HCT116 (cell line): ENCODE measurements around the gene TMPRSS3. TPM values are rescaled to one million over a fixed set of nuclear protein-coding genes. Genes with fewer than 3 reads are reported as not detected.
A peak's percentile ranks its signal among the peaks of the same experiment; 100 is the strongest.

ENCODE experiments used
- ATAC-seq: fragments of 200-7000 bp; cut with Tn5 transposase; 2 replicates; pipeline ENCODE4 v1.9.1; 2020; ENCODE audit warnings: mild to moderate bottlenecking, moderate library complexity
- BruUV-seq: library from RNA; stranded (reverse); fragments of 400-500 nt; replicated peaks from 2 replicates; lab custom pipeline; 2021; lab: Mats Ljungman, UMichigan
- CTCF ChIA-PET: fragments of 300-600 bp; sonication (Branson Sonifier 250); formaldehyde crosslinking; loops from one replicate; lab custom pipeline; 2021; ENCODE audit warnings: antibody characterized with exemption; lab: Charles Lee
- POLR2A ChIA-PET: fragments of 300-600, 350-600 bp; sonication (Branson Sonifier 250); formaldehyde crosslinking; loops from one replicate; lab custom pipeline; 2021; ENCODE audit warnings: antibody characterized with exemption; lab: Charles Lee
- RAD21 ChIA-PET, 2 experiments: fragments of 300-600 bp; sonication (Branson Sonifier 250); formaldehyde crosslinking; loops; one replicate each; lab custom pipeline; 2023; ENCODE audit warnings: low total read pairs in 2 of 2; ENCODE audit not compliant: uncharacterized antibody in 2 of 2, unreplicated experiment in 2 of 2, low non-redundant PET in 1 of 2; lab: Charles Lee
- DNase-seq: peaks from one replicate; pipeline ENCODE4 v3.0.0-alpha.2; 2010; ENCODE audit warnings: low read depth, low spot score
- H2AFZ ChIP-seq: fragments of 200-600 bp; shearing (Covaris generic), sonication (generic); 2 replicates; pipeline ENCODE4 v1.6.1; 2017; ENCODE audit warnings: low read depth, mixed run types, mixed read lengths, antibody characterized with exemption, low read length; ENCODE audit not compliant: poor library complexity, severe bottlenecking
- H3K27ac ChIP-seq: 2 replicates; pipeline ENCODE4 v1.5.1; 2012; ENCODE audit warnings: low read depth, low read length
- H3K27me3 ChIP-seq: fragments of 200-600 bp; sonication (generic); 2 replicates; pipeline ENCODE4 v1.6.1; 2016; ENCODE audit warnings: mixed run types, low read length, mixed read lengths; ENCODE audit not compliant: insufficient read depth
- H3K36me3 ChIP-seq, 2 experiments: fragments of 200-500 bp in 1 of 2; fragments of 200-600 bp in 1 of 2; sonication (Bioruptor generic) in 1 of 2; sonication (generic) in 1 of 2; 2 replicates each; pipeline versions ENCODE4 v1.5.1 to v1.6.1; 2014 to 2016; ENCODE audit warnings: low read length in 2 of 2, inconsistent platforms in 1 of 2, mixed read lengths in 1 of 2, mixed run types in 1 of 2; ENCODE audit not compliant: insufficient read depth in 2 of 2, control insufficient read depth in 1 of 2
- H3K4me1 ChIP-seq, 2 experiments: fragments of 200-600 bp in 1 of 2; sonication (generic) in 1 of 2; 2 replicates each; pipeline versions ENCODE4 v1.5.1 to v1.6.1; 2012 to 2017; ENCODE audit warnings: low read length in 2 of 2, inconsistent platforms in 1 of 2, mild to moderate bottlenecking in 1 of 2, mixed read lengths in 1 of 2, mixed run types in 1 of 2, moderate library complexity in 1 of 2; ENCODE audit not compliant: insufficient read depth in 2 of 2, control insufficient read depth in 1 of 2
- H3K4me2 ChIP-seq: fragments of 200-600 bp; sonication (generic); 2 replicates; pipeline ENCODE4 v1.6.1; 2017; ENCODE audit warnings: mixed run types, low read length, mixed read lengths
- H3K4me3 ChIP-seq, 2 experiments: fragments of 200-600 bp in 1 of 2; sonication (generic) in 1 of 2; replicated peaks in 1 of 2; 2 replicates each; pipeline ENCODE4 v1.5.1; 2011 to 2016; ENCODE audit warnings: low read length in 2 of 2, control low read depth in 1 of 2, low read depth in 1 of 2, mild to moderate bottlenecking in 1 of 2, mixed read lengths in 1 of 2, mixed run types in 1 of 2
- H3K79me2 ChIP-seq: fragments of 200-600 bp; sonication (generic); 2 replicates; pipeline ENCODE4 v1.6.1; 2017; ENCODE audit warnings: mild to moderate bottlenecking, mixed run types, low read length, moderate library complexity, mixed read lengths; ENCODE audit not compliant: insufficient read depth
- H3K9ac ChIP-seq: fragments of 200-600 bp; sonication (generic); 2 replicates; pipeline ENCODE4 v1.6.1; 2016; ENCODE audit warnings: low read length, mixed read lengths
- H3K9me2 ChIP-seq: fragments of 200-600 bp; sonication (generic), shearing (Covaris generic); 2 replicates; pipeline ENCODE4 v1.6.1; 2017; ENCODE audit warnings: mixed run types, mild to moderate bottlenecking, moderate library complexity; ENCODE audit not compliant: insufficient read depth
- H3K9me3 ChIP-seq, 2 experiments: fragments of 200-500 bp in 1 of 2; fragments of 200-600 bp in 1 of 2; sonication (Bioruptor generic) in 1 of 2; sonication (generic) in 1 of 2; 2 replicates each; pipeline ENCODE4 v1.6.1; 2014 to 2017; ENCODE audit warnings: low read length in 2 of 2, mixed read lengths in 2 of 2, inconsistent platforms in 1 of 2, low read depth in 1 of 2, mild to moderate bottlenecking in 1 of 2, mixed run types in 1 of 2, moderate library complexity in 1 of 2; ENCODE audit not compliant: control insufficient read depth in 1 of 2, insufficient read depth in 1 of 2
- H4K20me1 ChIP-seq: fragments of 200-600 bp; sonication (generic), shearing (Covaris generic); 2 replicates; pipeline ENCODE4 v1.6.1; 2017; ENCODE audit warnings: mixed run types, mild to moderate bottlenecking, moderate library complexity; ENCODE audit not compliant: insufficient read depth
- ATF3 ChIP-seq: IDR thresholded peaks from 2 replicates; pipeline ENCODE4 v1.6.1; 2012
- CBX3 ChIP-seq: IDR thresholded peaks from 2 replicates; pipeline ENCODE4 v1.6.1; 2012; ENCODE audit warnings: low read depth
- CTCF ChIP-seq, 3 experiments: fragments of 200-600 bp in 1 of 3; sonication (generic) in 1 of 3; IDR thresholded peaks in 2 of 3; conservative IDR thresholded peaks in 1 of 3; 2 replicates each; pipeline ENCODE4 v1.5.1; 2012 to 2017; ENCODE audit warnings: low read depth in 2 of 3, low read length in 2 of 3, antibody characterized with exemption in 1 of 3, borderline replicate concordance in 1 of 3, control low read depth in 1 of 3, mild to moderate bottlenecking in 1 of 3, mixed read lengths in 1 of 3, mixed run types in 1 of 3, moderate library complexity in 1 of 3; ENCODE audit not compliant: insufficient read depth in 1 of 3
- ELF1 ChIP-seq: IDR thresholded peaks from 2 replicates; pipeline ENCODE4 v1.6.1; 2012; ENCODE audit warnings: low read depth, borderline replicate concordance
- EZH2 ChIP-seq: fragments of 200-600 bp; sonication (generic); IDR thresholded peaks from 2 replicates; pipeline ENCODE4 v1.6.1; 2017; ENCODE audit warnings: antibody characterized with exemption, mixed run types
- EZH2phosphoT487 ChIP-seq: fragments of 200-600 bp; IDR thresholded peaks from 2 replicates; pipeline ENCODE4 v1.6.1; 2018; ENCODE audit warnings: antibody characterized with exemption, borderline replicate concordance
- JUND ChIP-seq: IDR thresholded peaks from 2 replicates; pipeline ENCODE4 v1.6.1; 2012
- POLR2AphosphoS5 ChIP-seq: IDR thresholded peaks from 2 replicates; pipeline ENCODE4 v1.6.1; 2011; ENCODE audit warnings: mild to moderate bottlenecking, low read depth, low read length, moderate library complexity
- RAD21 ChIP-seq: IDR thresholded peaks from 2 replicates; pipeline ENCODE4 v1.6.1; 2012; ENCODE audit warnings: low read depth, mild to moderate bottlenecking
- TCF7L2 ChIP-seq: IDR thresholded peaks from 2 replicates; pipeline ENCODE4 v1.7.0; 2011; ENCODE audit warnings: borderline replicate concordance, inconsistent platforms; ENCODE audit not compliant: insufficient read depth, insufficient read length; ENCODE audit errors: extremely low read depth
- ZBTB33 ChIP-seq: IDR thresholded peaks from 2 replicates; pipeline ENCODE4 v1.6.1; 2011; ENCODE audit warnings: mild to moderate bottlenecking, low read length, moderate library complexity; ENCODE audit not compliant: insufficient replicate concordance; ENCODE audit errors: extremely low read depth
- ZNF274 ChIP-seq: fragments of 200-500 bp; sonication (Bioruptor generic); IDR thresholded peaks from 2 replicates; pipeline ENCODE4 v1.6.1; 2014; ENCODE audit warnings: mild to moderate bottlenecking, low read depth, low read length, inconsistent platforms
- intact Hi-C: fragments of 100-400 bp; cut with micrococcal nuclease; formaldehyde crosslinking; loops from 2 replicates; pipeline ENCODE4 v1.10.0; 2022
- total RNA-seq: library from RNA; stranded (reverse); gene quantifications from one replicate; pipeline ENCODE4 v1.2.1, GENCODE V29; 2021; ENCODE audit not compliant: unreplicated experiment
- TF ChIP-seq, protein P1 (sequence below): IDR thresholded peaks from 2 replicates; pipeline ENCODE4 v1.6.1; 2012

Gene TMPRSS3
- total RNA-seq, 1 experiment from 2014 or later: not detected

DNA sequence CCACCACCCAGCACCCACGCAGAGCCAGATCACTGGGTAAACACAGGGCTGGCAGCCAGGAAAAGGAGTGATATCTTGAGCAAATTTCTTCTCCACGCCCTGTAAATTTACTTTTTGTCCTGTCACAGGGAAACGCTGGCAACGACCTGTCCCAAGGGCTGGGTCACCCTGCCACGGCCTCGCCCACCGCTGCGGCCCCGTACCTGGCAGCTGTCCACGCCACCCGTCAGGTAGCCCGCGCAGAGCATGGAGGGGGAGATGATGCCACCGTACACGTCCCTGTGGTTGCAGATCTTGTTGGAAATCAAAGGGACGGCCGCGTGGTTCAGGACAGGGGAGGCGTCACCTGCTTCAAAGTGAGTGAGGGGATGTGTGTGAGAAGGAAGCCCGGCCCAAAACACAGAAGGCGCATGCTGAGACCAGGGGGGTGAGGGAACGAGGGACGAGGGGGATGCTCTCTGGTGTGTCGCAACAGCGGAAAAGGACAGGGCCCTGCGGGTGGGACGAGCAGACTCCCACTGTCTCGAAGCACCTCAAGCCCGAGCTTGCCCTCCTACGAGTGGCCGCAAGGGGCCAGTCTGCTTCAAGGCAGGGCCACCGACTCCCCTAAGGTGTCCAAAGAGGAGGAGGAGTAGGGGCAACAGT, 19.4 kb downstream of the TMPRSS3 start:
- Histone ChIP-seq H4K20me1 (no peaks in the 10 kb centered on the region), H3K4me2 (no peak overlapping the region), H3K9me3 (no peaks in the 10 kb centered on the region), H2AFZ (no peak overlapping the region), H3K27me3 (0 out of 2 replicates have a peak, but pooled peaks cover 3% of the 10 kb centered on the region), H3K36me3 (no peaks in the 10 kb centered on the region), H3K4me1 (no peaks in the 10 kb centered on the region), H3K27ac (no peak overlapping the region), H3K79me2 (no peaks in the 10 kb centered on the region), H3K9ac (no peak overlapping the region), H3K4me3 (no peak overlapping the region), H3K9me2 (no peaks in the 10 kb centered on the region)
- POLR2A ChIA-PET: no interaction called here
- CTCF ChIA-PET: no interaction called here
- TF ChIP-seq EZH2phosphoT487: no peak
- no peak for TF ChIP-seq ELF1
- TF ChIP-seq, protein P1, sequence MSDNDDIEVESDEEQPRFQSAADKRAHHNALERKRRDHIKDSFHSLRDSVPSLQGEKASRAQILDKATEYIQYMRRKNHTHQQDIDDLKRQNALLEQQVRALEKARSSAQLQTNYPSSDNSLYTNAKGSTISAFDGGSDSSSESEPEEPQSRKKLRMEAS: no peak
- TF ChIP-seq CTCF (IDR thresholded peaks at IDR 0.05 in 2 of 3, conservative IDR thresholded peaks at IDR 0.05 in 1 of 3; ENCODE audit: borderline replicate concordance in 1 of 3, insufficient read depth in 1 of 3, low read depth in 2 of 3, low read length in 2 of 3): 0 out of 6 replicates have a peak, but pooled peaks of 1 of the 3 experiments have one; percentile 11
- TF ChIP-seq ZNF274: no peak
- TF ChIP-seq RAD21: no peak
- no TSS peak for BruUV-seq
- DNase-seq (no peak), ATAC-seq (no peak)
- intact Hi-C loops: no loop called here
- RAD21 ChIA-PET: no interaction called here

GRCh38 chr21:42375966-42376337, 19.9 kb downstream of the TMPRSS3 start:
- intact Hi-C loops: no loop called here
- H3K27me3 ChIP-seq: 0 out of 2 replicates have a peak, but pooled peaks cover 3% of the 10 kb centered on the region
- H3K27ac ChIP-seq: no peak overlapping the region
- no peaks in the 10 kb centered on the region for H3K9me3 ChIP-seq
- no peak overlapping the region for H3K9ac ChIP-seq
- ChIA-PET RAD21 (no interaction called here), CTCF (no interaction called here), POLR2A (no interaction called here)
- no peak overlapping the region for H3K4me3 ChIP-seq
- no peaks in the 10 kb centered on the region for H3K9me2 ChIP-seq
- H2AFZ ChIP-seq: no peak overlapping the region
- H3K4me2 ChIP-seq: no peak overlapping the region
- ATAC-seq (no peak), DNase-seq (no peak)
- no TSS peak for BruUV-seq
- no peaks in the 10 kb centered on the region for H3K79me2 ChIP-seq
- H3K4me1 ChIP-seq: no peaks in the 10 kb centered on the region
- H3K36me3 ChIP-seq: no peaks in the 10 kb centered on the region
- H4K20me1 ChIP-seq: no peaks in the 10 kb centered on the region
- no peak for TF ChIP-seq CBX3
- no peak for TF ChIP-seq POLR2AphosphoS5
- TF ChIP-seq RAD21: no peak
- TF ChIP-seq EZH2: no peak
- no peak for TF ChIP-seq TCF7L2
- no peak for TF ChIP-seq ATF3
- no peak for TF ChIP-seq ZNF274
- TF ChIP-seq ZBTB33: no peak
- TF ChIP-seq, protein P1: no peak
- TF ChIP-seq JUND: no peak
